H1 (cell line): Measurements from ENCODE around the gene PPIA. TPM values are rescaled to one million over a fixed set of nuclear protein-coding genes. Genes with fewer than 3 reads are reported as not detected.

Experiments
- CTCF ChIA-PET: fragments of 300-600 bp; sonication (Branson Sonifier 250); formaldehyde crosslinking; loops from one replicate; lab custom pipeline; 2021; ENCODE audit not compliant: partially characterized antibody; lab: Charles Lee
- POLR2A ChIA-PET: fragments of 300-600 bp; sonication (Branson Sonifier 250); formaldehyde crosslinking; loops from one replicate; lab custom pipeline; 2021; ENCODE audit warnings: inconsistent platforms; ENCODE audit not compliant: partially characterized antibody; lab: Charles Lee
- DNase-seq, 2 experiments: peaks; one replicate each; pipeline versions ENCODE4 v3.0.0 to v3.0.0-alpha.2; 2010 to 2022; ENCODE audit warnings: low spot score in 2 of 2, low read depth in 1 of 2, mixed read lengths in 1 of 2
- FAIRE-seq: peaks from 2 replicates; lab custom pipeline; 2011; peaks lifted over from hg19 to GRCh38; lab: Jason Lieb, UNC
- H2AFZ ChIP-seq: 2 replicates; pipeline ENCODE4 v1.8.1; 2012; ENCODE audit warnings: low read length, inconsistent platforms
- H2AK5ac ChIP-seq: 2 replicates; pipeline ENCODE4 v1.6.1; 2013; ENCODE audit warnings: low read depth, low read length
- H2BK120ac ChIP-seq: replicated peaks from 2 replicates; pipeline ENCODE3; 2013; ENCODE audit warnings: low read depth, low read length, inconsistent platforms
- H2BK12ac ChIP-seq: 2 replicates; pipeline ENCODE4 v1.6.1; 2013; ENCODE audit warnings: low read depth, low read length
- H2BK15ac ChIP-seq: 2 replicates; pipeline ENCODE4 v1.6.1; 2013; ENCODE audit warnings: low read length
- H2BK20ac ChIP-seq: 2 replicates; pipeline ENCODE4 v1.6.1; 2013; ENCODE audit warnings: low read length
- H2BK5ac ChIP-seq: 2 replicates; pipeline ENCODE4 v1.6.1; 2013; ENCODE audit warnings: low read depth, low read length
- H3K14ac ChIP-seq: 2 replicates; pipeline ENCODE4 v1.6.1; 2013; ENCODE audit warnings: inconsistent platforms; ENCODE audit not compliant: insufficient read length
- H3K18ac ChIP-seq: 2 replicates; pipeline ENCODE4 v1.6.1; 2013; ENCODE audit warnings: low read length; ENCODE audit errors: extremely low read depth
- H3K23ac ChIP-seq: 2 replicates; pipeline ENCODE4 v1.6.1; 2013; ENCODE audit warnings: inconsistent platforms; ENCODE audit not compliant: insufficient read length
- H3K23me2 ChIP-seq: 2 replicates; pipeline ENCODE4 v1.6.1; 2013; ENCODE audit warnings: low read depth, low read length
- H3K27ac ChIP-seq: 2 replicates; pipeline ENCODE4 v1.6.1; 2011; ENCODE audit warnings: low read depth, low read length, inconsistent platforms
- H3K27me3 ChIP-seq, 4 experiments: replicated peaks in 1 of 4; 1 replicate in 1 of 4; 2 replicates in 3 of 4; pipeline versions ENCODE4 v1.6.1 to v1.8.1; 2011 to 2013; ENCODE audit warnings: low read length in 3 of 4, mild to moderate bottlenecking in 3 of 4, inconsistent platforms in 2 of 4, mixed read lengths in 2 of 4, moderate library complexity in 1 of 4; ENCODE audit not compliant: control insufficient read depth in 3 of 4, insufficient read depth in 3 of 4; ENCODE audit errors: extremely low read depth in 1 of 4
- H3K36me3 ChIP-seq, 4 experiments: 2 replicates each; pipeline versions ENCODE4 v1.6.1 to v1.8.1; 2011 to 2013; ENCODE audit warnings: mild to moderate bottlenecking in 4 of 4, low read length in 3 of 4, moderate library complexity in 2 of 4, control low read depth in 1 of 4, inconsistent platforms in 1 of 4; ENCODE audit not compliant: insufficient read depth in 4 of 4, control insufficient read depth in 2 of 4
- H3K4ac ChIP-seq: replicated peaks from 2 replicates; pipeline ENCODE3; 2013; ENCODE audit warnings: low read length, low read depth, mixed read lengths, inconsistent platforms; ENCODE audit not compliant: insufficient read length
- H3K4me1 ChIP-seq, 4 experiments: replicated peaks in 1 of 4; 1 replicate in 1 of 4; 2 replicates in 3 of 4; pipeline versions ENCODE4 v1.6.1 to v1.8.1; 2011 to 2013; ENCODE audit warnings: low read length in 3 of 4, inconsistent platforms in 2 of 4, mixed read lengths in 1 of 4; ENCODE audit not compliant: insufficient read depth in 4 of 4, control insufficient read depth in 3 of 4
- H3K4me2 ChIP-seq, 2 experiments: 2 replicates each; pipeline versions ENCODE4 v1.6.1 to v1.8.1; 2011 to 2013; ENCODE audit warnings: low read depth in 2 of 2, low read length in 2 of 2, control low read depth in 1 of 2, inconsistent platforms in 1 of 2, mild to moderate bottlenecking in 1 of 2; ENCODE audit not compliant: insufficient read depth in 1 of 2
- H3K4me3 ChIP-seq, 4 experiments: fragments of 200-600, 300-600 bp in 1 of 4; sonication (generic), shearing (Covaris generic), sonication (Bioruptor Twin) in 1 of 4; 2 replicates each; pipeline versions ENCODE4 v1.5.1 to v1.8.1; 2011 to 2016; ENCODE audit warnings: low read length in 4 of 4, low read depth in 3 of 4, control low read depth in 2 of 4, inconsistent platforms in 2 of 4, mild to moderate bottlenecking in 2 of 4, mixed read lengths in 1 of 4, moderate library complexity in 1 of 4; ENCODE audit not compliant: insufficient read depth in 2 of 4; ENCODE audit errors: extremely low read depth in 1 of 4
- H3K56ac ChIP-seq: replicated peaks from 2 replicates; pipeline ENCODE3; 2013; ENCODE audit warnings: low read depth, mild to moderate bottlenecking, mixed read lengths, low read length, inconsistent platforms; ENCODE audit not compliant: insufficient read length
- H3K79me1 ChIP-seq: 2 replicates; pipeline ENCODE4 v1.6.1; 2013; ENCODE audit warnings: low read depth, low read length, control low read depth
- H3K79me2 ChIP-seq, 2 experiments: 2 replicates each; pipeline versions ENCODE4 v1.6.1 to v1.8.1; 2012 to 2013; ENCODE audit warnings: low read length in 2 of 2, mild to moderate bottlenecking in 2 of 2, inconsistent platforms in 1 of 2; ENCODE audit not compliant: insufficient read depth in 2 of 2, control insufficient read depth in 1 of 2
- H3K9ac ChIP-seq, 4 experiments: replicated peaks in 1 of 4; 1 replicate in 1 of 4; 2 replicates in 3 of 4; pipeline versions ENCODE4 v1.6.1 to v1.8.1; 2011 to 2013; ENCODE audit warnings: low read depth in 3 of 4, low read length in 3 of 4, control low read depth in 2 of 4, mild to moderate bottlenecking in 2 of 4, moderate library complexity in 2 of 4, inconsistent platforms in 1 of 4; ENCODE audit errors: extremely low read depth in 1 of 4
- H3K9me3 ChIP-seq, 2 experiments: 2 replicates each; pipeline versions ENCODE4 v1.6.1 to v1.8.1; 2012 to 2013; ENCODE audit warnings: mild to moderate bottlenecking in 2 of 2, moderate library complexity in 2 of 2, control low read depth in 1 of 2, inconsistent platforms in 1 of 2, low read depth in 1 of 2, low read length in 1 of 2, mixed read lengths in 1 of 2; ENCODE audit not compliant: insufficient read depth in 2 of 2
- H4K20me1 ChIP-seq, 2 experiments: replicated peaks in 1 of 2; 2 replicates each; pipeline versions ENCODE3 to v1.8.1; 2011 to 2013; ENCODE audit warnings: inconsistent platforms in 2 of 2, low read length in 2 of 2, mild to moderate bottlenecking in 1 of 2; ENCODE audit not compliant: insufficient read depth in 2 of 2, control insufficient read depth in 1 of 2
- H4K5ac ChIP-seq: 2 replicates; pipeline ENCODE4 v1.6.1; 2013; ENCODE audit warnings: low read length, low read depth, mixed read lengths, inconsistent platforms; ENCODE audit not compliant: insufficient read length
- H4K8ac ChIP-seq: 2 replicates; pipeline ENCODE4 v1.8.0; 2013; ENCODE audit warnings: mild to moderate bottlenecking, moderate library complexity, low read length, inconsistent platforms; ENCODE audit not compliant: insufficient read depth; ENCODE audit errors: extremely low read depth
- H4K91ac ChIP-seq: replicated peaks from 2 replicates; pipeline ENCODE3; 2013; ENCODE audit warnings: low read length, mixed read lengths, inconsistent platforms; ENCODE audit not compliant: insufficient read length
- CTCF ChIP-seq, 3 experiments: IDR thresholded peaks; 1 replicate in 2 of 3; 2 replicates in 1 of 3; pipeline versions ENCODE4 v1.5.1 to v1.6.1; 2011; ENCODE audit warnings: low read length in 3 of 3, mild to moderate bottlenecking in 3 of 3, inconsistent platforms in 2 of 3, low read depth in 1 of 3, moderate library complexity in 1 of 3; ENCODE audit not compliant: insufficient read depth in 1 of 3; ENCODE audit errors: control extremely low read depth in 1 of 3
- HDAC2 ChIP-seq, 2 experiments: fragments of 300-600 bp in 1 of 2; sonication (generic) in 1 of 2; IDR thresholded peaks; 2 replicates each; pipeline ENCODE4 v1.6.1; 2011 to 2012; ENCODE audit warnings: low read depth in 2 of 2, low read length in 2 of 2, mild to moderate bottlenecking in 2 of 2, moderate library complexity in 2 of 2, borderline replicate concordance in 1 of 2, inconsistent platforms in 1 of 2
- KDM1A ChIP-seq: fragments of 200-600, 300-600 bp; sonication (generic); IDR thresholded peaks from 2 replicates; pipeline ENCODE4 v1.7.1; 2016; ENCODE audit warnings: mild to moderate bottlenecking, low read length, borderline replicate concordance
- KDM5A ChIP-seq: fragments of 200-600 bp; IDR thresholded peaks from 2 replicates; pipeline ENCODE4 v1.7.1; 2012; ENCODE audit warnings: mild to moderate bottlenecking, low read length, inconsistent platforms, mixed read lengths
- MAX ChIP-seq: IDR thresholded peaks from 2 replicates; pipeline ENCODE4 v1.6.1; 2012; ENCODE audit warnings: inconsistent platforms
- POLR2AphosphoS5 ChIP-seq: IDR thresholded peaks from 2 replicates; pipeline ENCODE4 v1.6.1; 2011; ENCODE audit warnings: low read depth, low read length
- RAD21 ChIP-seq, 2 experiments: IDR thresholded peaks in 1 of 2; conservative IDR thresholded peaks in 1 of 2; 2 replicates each; pipeline ENCODE4 v1.6.1; 2011; ENCODE audit warnings: low read depth in 2 of 2, low read length in 2 of 2, improper control_type of control experiment in 1 of 2, inconsistent platforms in 1 of 2, mild to moderate bottlenecking in 1 of 2, moderate library complexity in 1 of 2
- SIRT6 ChIP-seq: IDR thresholded peaks from one replicate; pipeline ENCODE4 v1.7.1; 2012; ENCODE audit warnings: low read length, inconsistent platforms
- TAF7 ChIP-seq: optimal IDR thresholded peaks from 2 replicates; pipeline ENCODE3; 2011; ENCODE audit warnings: low read depth, mild to moderate bottlenecking, inconsistent platforms, low read length, moderate library complexity, borderline replicate concordance
- WGBS, 2 experiments: shearing (Covaris generic) in 1 of 2; methylation state at CpG; one replicate each; pipeline versions ENCODE4 v1.1.6 to v1.1.7; 2013 to 2015; ENCODE audit warnings: low lambda C conversion rate in 2 of 2, mixed read lengths in 2 of 2, inconsistent platforms in 1 of 2, low coverage in 1 of 2, missing lambda C conversion rate in 1 of 2; ENCODE audit not compliant: insufficient replicate concordance in 2 of 2, insufficient coverage in 1 of 2, insufficient read length in 1 of 2; ENCODE audit errors: extremely low coverage in 1 of 2, missing lambda C conversion rate in 1 of 2; 5-methylcytosine and 5-hydroxymethylcytosine counted together
- polyA plus RNA-seq, 7 experiments: library from polyadenylated mRNA; depleted of rRNA in 3 of 7; stranded (reverse) in 5 of 7; unstranded in 2 of 7; fragments of >200 nt in 5 of 7; fragments of 200-250 nt in 2 of 7; gene quantifications; 1 replicate in 5 of 7; 2 replicates in 1 of 7; 4 replicates in 1 of 7; pipeline versions ENCODE4 v1.2.1 to v1.2.3, GENCODE V29; 2011 to 2013; ENCODE audit warnings: missing spikeins in 2 of 7, mixed read lengths in 2 of 7
- total RNA-seq: library from RNA; stranded (reverse); fragmentation: NEBNext Ultra II Directional; extraction: Animal tissue kit (Norgen Biotek cat#: 25700); gene quantifications from 2 replicates; pipeline ENCODE4 v1.2.1, GENCODE V29; 2021

The PPIA gene
- total and polyA plus RNA-seq, 2 of the 8 experiments (the other 6 are each of a cell fraction or from before 2014, with no cell fraction given) = 2,865 to 5,394 TPM

GRCh38 chr7:44772867-44773266 lies 23.6 kb upstream of the PPIA start:
- no peak overlapping the region for H2AFZ ChIP-seq
- H2BK120ac ChIP-seq = no peak overlapping the region

More at GRCh38 chr7:44772867-44773266, 23.6 kb upstream of the PPIA start:
- H3K79me1 ChIP-seq = no peaks in the 10 kb centered on the region; the same call in 1 of the 2 replicates
- H3K9ac ChIP-seq = no peak overlapping the region
- H3K23ac ChIP-seq = no peak overlapping the region
- no peak overlapping the region for H2BK5ac ChIP-seq
- FAIRE-seq = no peak
- ChIA-PET POLR2A (interaction anchor here (0.6 to 7.7 kb wide), 13 partner anchors 10 to 194 kb away, joined by 3 to 30 read pairs (median 5); partner anchors contain the start of genes H2AZ2 and PPIA), CTCF (interaction anchor here (0.6 to 1.6 kb wide), 12 partner anchors 10 to 365 kb away, joined by 3 to 7 read pairs (median 4); no protein-coding TSS in a partner anchor)
- 69% methylated on average over 10 of the region's 10 CpGs; no CpG with 5 or more reads in 1 of the 2 experiments for WGBS, 2 experiments
- no peak overlapping the region for H4K5ac ChIP-seq
- H3K27me3 ChIP-seq = no peaks in the 10 kb centered on the region
- H3K18ac ChIP-seq = no peak overlapping the region
- no peak overlapping the region for H4K91ac ChIP-seq
- no peak overlapping the region for H2BK12ac ChIP-seq
- no peak overlapping the region for H2BK15ac ChIP-seq
- no peak overlapping the region for H4K8ac ChIP-seq
- no peak for DNase-seq
- H2BK20ac ChIP-seq = no peak overlapping the region
- no peak overlapping the region for H3K14ac ChIP-seq
- H3K4me1 ChIP-seq = peaks cover 0 to 4% (median 0%) of the 10 kb centered on the region in 4 experiments; a peak in 1 of 7 replicates
- H3K36me3 ChIP-seq = peaks cover 0 to 2% (median under 1%) of the 10 kb centered on the region in 4 experiments; a peak in 3 of 8 replicates
- H2AK5ac ChIP-seq = no peak overlapping the region
- no peak overlapping the region for H3K27ac ChIP-seq
- H3K4me3 ChIP-seq = no peak overlapping the region
- H4K20me1 ChIP-seq = peaks cover 0 to 5% of the 10 kb centered on the region in 2 experiments
- H3K56ac ChIP-seq = no peak overlapping the region
- no peak overlapping the region for H3K4me2 ChIP-seq
- no peaks in the 10 kb centered on the region for H3K23me2 ChIP-seq
- TF ChIP-seq MAX (no peak), KDM5A (no peak), HDAC2 (IDR thresholded peaks at IDR 0.05; ENCODE audit: borderline replicate concordance in 1 of 2, low read depth in 2 of 2, low read length in 2 of 2) (no peak), SIRT6 (no peak), RAD21 (IDR thresholded peaks at IDR 0.05 in 1 of 2, conservative IDR thresholded peaks at IDR 0.05 in 1 of 2; ENCODE audit: low read depth in 2 of 2, low read length in 2 of 2) (peak; percentile 46 to 60; a peak in 3 of 4 replicates), POLR2AphosphoS5 (no peak), TAF7 (no peak), CTCF (IDR thresholded peaks at IDR 0.05; ENCODE audit: control extremely low read depth in 1 of 3, insufficient read depth in 1 of 3, low read depth in 1 of 3, low read length in 3 of 3) (peak in 1 of 3 experiments; percentile 19; a peak in 1 of 4 replicates), KDM1A (no peak)
- H3K9me3 ChIP-seq = no peaks in the 10 kb centered on the region; a peak in 1 of 4 replicates
- H3K4ac ChIP-seq = no peak overlapping the region
- H3K79me2 ChIP-seq = no peaks in the 10 kb centered on the region
